Measurements from ENCODE around the gene SLC37A3. TPM values are rescaled to one million over a fixed set of nuclear protein-coding genes. Genes with fewer than 3 reads are reported as not detected.

Gene SLC37A3

Small RNAs within 50 kb of the gene (small RNA-seq; reads per million reads assigned to genes)
- not detected for gene RNA5SP247 (ENCODE audit: insufficient read depth)
- gene RNA5SP248 (ENCODE audit: insufficient read depth) = 213 reads per million, percentile 97 among the genes with 10 or more reads in this experiment
